BJ (cell line): ENCODE data around the gene ADORA2B. TPM values are rescaled to one million over a fixed set of nuclear protein-coding genes. Genes with fewer than 3 reads are reported as not detected.

ENCODE experiments used
- CTCF ChIA-PET: fragments of 350-600 bp; formaldehyde crosslinking; extraction: SDS; loops from one replicate; lab custom pipeline; 2021; ENCODE audit warnings: antibody characterized with exemption, inconsistent platforms; lab: Yijun Ruan, JAX
- POLR2A ChIA-PET: fragments of 300-600 bp; sonication (Branson Sonifier 250); formaldehyde crosslinking; extraction: SDS; loops from one replicate; lab custom pipeline; 2021; ENCODE audit warnings: antibody characterized with exemption; lab: Charles Lee
- DNase-seq: peaks from one replicate; pipeline ENCODE4 v3.0.0-alpha.2; 2011; ENCODE audit warnings: low read depth
- H3K27me3 ChIP-seq: 2 replicates; pipeline ENCODE4 v1.6.0; 2011; ENCODE audit warnings: low read length; ENCODE audit not compliant: control insufficient read depth, insufficient read depth
- H3K36me3 ChIP-seq: 2 replicates; pipeline ENCODE4 v1.5.1; 2011; ENCODE audit warnings: low read length; ENCODE audit not compliant: control insufficient read depth, insufficient read depth
- H3K4me3 ChIP-seq: 2 replicates; pipeline ENCODE4 v1.5.1; 2011; ENCODE audit warnings: low read depth, mild to moderate bottlenecking, control low read depth, low read length
- CTCF ChIP-seq: IDR thresholded peaks from 2 replicates; pipeline ENCODE4 v1.5.1; 2011; ENCODE audit warnings: low read depth, mild to moderate bottlenecking, control low read depth, inconsistent platforms, low read length, moderate library complexity; ENCODE audit not compliant: insufficient read depth
- polyA plus RNA-seq: library from polyadenylated mRNA; depleted of rRNA; stranded (reverse); fragments of >200 nt; gene quantifications from 2 replicates; pipeline ENCODE4 v1.2.3, GENCODE V29; 2011

The ADORA2B gene
- polyA plus RNA-seq, 1 experiment: 10.5 TPM

- POLR2A ChIA-PET: no interaction called here
- H3K27me3 ChIP-seq: peaks cover 5% of the 10 kb centered on the region
- CTCF ChIA-PET: interaction anchor here (1.0 to 1.1 kb wide), 2 partner anchors 10 to 85 kb away, joined by 3 read pairs; no protein-coding TSS in a partner anchor
- no peaks in the 10 kb centered on the region for H3K36me3 ChIP-seq
- no peak for DNase-seq
- no peak overlapping the region for H3K4me3 ChIP-seq
- no peak for TF ChIP-seq CTCF
Measured at GRCh38 chr17:15913826-15914225, 31.1 kb upstream of the ADORA2B start.

- no peaks in the 10 kb centered on the region for H3K36me3 ChIP-seq
- no peak overlapping the region for H3K4me3 ChIP-seq
- no peak for DNase-seq
- ChIA-PET POLR2A (no interaction called here), CTCF (interaction anchor here (1.0 to 1.6 kb wide), 2 partner anchors 14 to 84 kb away, joined by 3 to 5 read pairs; no protein-coding TSS in a partner anchor)
- H3K27me3 ChIP-seq: peaks cover 5% of the 10 kb centered on the region
- no peak for TF ChIP-seq CTCF
Measured at GRCh38 chr17:15914400-15915170, 30.3 kb upstream of the ADORA2B start.

- no peak for TF ChIP-seq CTCF
- no peak for DNase-seq
- Histone ChIP-seq H3K36me3 (no peaks in the 10 kb centered on the region), H3K27me3 (peaks cover 5% of the 10 kb centered on the region), H3K4me3 (no peak overlapping the region)
- ChIA-PET POLR2A (no interaction called here), CTCF (interaction anchor here (1.4 to 1.6 kb wide), 2 partner anchors 15 to 29 kb away, joined by 5 to 6 read pairs; partner anchors contain the start of gene ADORA2B)
Measured at GRCh38 chr17:15915961-15916360, 29.0 kb upstream of the ADORA2B start.

GRCh38 chr17:15917021-15917437, 27.9 kb upstream of the ADORA2B start:
- DNase-seq: no peak
- no peak overlapping the region for H3K4me3 ChIP-seq
- no peaks in the 10 kb centered on the region for H3K36me3 ChIP-seq
- ChIA-PET POLR2A (no interaction called here), CTCF (no interaction called here)
- H3K27me3 ChIP-seq: peaks cover 5% of the 10 kb centered on the region
- no peak for TF ChIP-seq CTCF

- POLR2A ChIA-PET: no interaction called here
- DNase-seq: no peak
- H3K36me3 ChIP-seq: no peaks in the 10 kb centered on the region
- H3K27me3 ChIP-seq: peaks cover 5% of the 10 kb centered on the region
- H3K4me3 ChIP-seq: peak overlapping the region; percentile 10; the same call in 1 of the 2 replicates
- CTCF ChIA-PET: no interaction called here
- TF ChIP-seq CTCF: no peak
Measured at GRCh38 chr17:15917438-15918027, 27.4 kb upstream of the ADORA2B start.
